Retinal pigment epithelial cell (primary cell): Measurements from ENCODE around the gene TENT5A.

Experiments used
- DNase-seq: peaks from one replicate; pipeline ENCODE4 v3.0.0-alpha.2; 2010; ENCODE audit warnings: low read depth
- H3K4me3 ChIP-seq: 2 replicates; pipeline ENCODE4 v1.5.1; 2011; ENCODE audit warnings: mild to moderate bottlenecking, low read length, control low read depth, moderate library complexity
- TF ChIP-seq, protein P1 (sequence below): conservative IDR thresholded peaks from 2 replicates; pipeline ENCODE4 v1.5.1; 2011; ENCODE audit warnings: low read depth, low read length, control low read depth, inconsistent platforms

The TENT5A gene

DNA sequence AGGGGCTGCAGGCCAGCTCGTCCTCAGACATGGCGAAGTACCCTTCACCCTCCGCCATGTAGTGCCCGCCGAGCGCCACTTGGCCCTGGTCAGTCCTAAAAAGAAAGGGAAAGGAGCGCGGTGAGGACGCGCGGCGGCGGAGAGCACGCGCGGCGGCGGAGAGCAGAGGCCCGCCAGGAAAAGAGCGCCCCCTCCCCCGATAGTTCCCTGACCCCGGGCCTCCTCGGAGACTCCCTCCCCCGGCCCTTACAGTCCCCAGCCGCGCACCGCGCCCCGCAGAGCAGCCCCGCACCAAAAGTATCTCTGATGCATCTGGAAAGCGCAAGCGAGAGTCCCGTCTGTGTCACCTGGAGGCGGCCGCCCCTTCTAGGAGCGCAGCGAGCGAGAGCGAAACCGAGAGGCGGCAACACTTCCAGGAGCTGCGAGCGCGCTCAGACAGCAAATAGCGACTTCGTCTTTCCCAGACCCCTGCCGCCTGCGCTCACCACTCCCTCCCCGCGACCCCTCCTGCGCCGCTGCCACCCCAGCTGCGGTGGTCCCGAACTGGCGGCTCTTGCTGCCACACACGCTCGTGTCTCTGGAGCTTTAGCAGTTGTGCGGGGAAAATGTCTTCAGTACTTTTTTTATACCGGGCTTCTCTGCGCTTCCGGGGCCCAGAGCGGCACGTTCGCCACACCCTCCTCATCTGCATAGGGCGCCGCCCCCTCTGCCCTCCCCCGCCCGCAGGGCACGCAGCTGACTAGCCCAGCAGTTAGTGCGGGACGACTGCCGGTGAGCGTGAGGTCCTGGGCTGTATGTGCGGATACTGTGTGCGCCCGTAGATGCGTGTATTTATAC, at the start of gene TENT5A:
TENT5A (minus strand) TSS at position 598 of the 837 bp plus-strand sequence; CDS start at position 58, 540 bp downstream.
- TF ChIP-seq, protein P1, sequence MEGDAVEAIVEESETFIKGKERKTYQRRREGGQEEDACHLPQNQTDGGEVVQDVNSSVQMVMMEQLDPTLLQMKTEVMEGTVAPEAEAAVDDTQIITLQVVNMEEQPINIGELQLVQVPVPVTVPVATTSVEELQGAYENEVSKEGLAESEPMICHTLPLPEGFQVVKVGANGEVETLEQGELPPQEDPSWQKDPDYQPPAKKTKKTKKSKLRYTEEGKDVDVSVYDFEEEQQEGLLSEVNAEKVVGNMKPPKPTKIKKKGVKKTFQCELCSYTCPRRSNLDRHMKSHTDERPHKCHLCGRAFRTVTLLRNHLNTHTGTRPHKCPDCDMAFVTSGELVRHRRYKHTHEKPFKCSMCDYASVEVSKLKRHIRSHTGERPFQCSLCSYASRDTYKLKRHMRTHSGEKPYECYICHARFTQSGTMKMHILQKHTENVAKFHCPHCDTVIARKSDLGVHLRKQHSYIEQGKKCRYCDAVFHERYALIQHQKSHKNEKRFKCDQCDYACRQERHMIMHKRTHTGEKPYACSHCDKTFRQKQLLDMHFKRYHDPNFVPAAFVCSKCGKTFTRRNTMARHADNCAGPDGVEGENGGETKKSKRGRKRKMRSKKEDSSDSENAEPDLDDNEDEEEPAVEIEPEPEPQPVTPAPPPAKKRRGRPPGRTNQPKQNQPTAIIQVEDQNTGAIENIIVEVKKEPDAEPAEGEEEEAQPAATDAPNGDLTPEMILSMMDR: no peak
- DNase-seq: peak; percentile 80
- H3K4me3 ChIP-seq: peak within 1 kb of the TSS; percentile 95

DNA sequence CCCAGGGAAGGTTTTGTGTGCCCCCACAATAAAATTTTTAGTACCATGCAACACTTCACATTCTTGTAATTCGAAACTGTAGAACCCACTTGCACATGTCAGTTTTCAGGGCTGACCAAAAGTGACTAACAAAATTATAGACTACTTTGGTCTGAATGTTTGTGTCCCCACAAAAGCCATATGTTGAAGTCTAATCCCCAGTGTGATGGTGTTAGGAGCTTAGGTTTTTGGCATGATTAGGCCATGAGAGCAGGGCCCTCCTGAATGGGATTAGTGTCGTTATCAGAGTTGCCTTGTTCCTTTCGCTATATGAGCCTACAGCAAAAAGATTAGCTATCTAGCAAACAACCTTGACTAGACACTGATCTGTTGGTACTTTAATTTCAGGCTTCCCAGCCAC, 49.0 kb upstream of the TENT5A start:
- no peak overlapping the region for H3K4me3 ChIP-seq
- peak; percentile 66 for DNase-seq

DNA sequence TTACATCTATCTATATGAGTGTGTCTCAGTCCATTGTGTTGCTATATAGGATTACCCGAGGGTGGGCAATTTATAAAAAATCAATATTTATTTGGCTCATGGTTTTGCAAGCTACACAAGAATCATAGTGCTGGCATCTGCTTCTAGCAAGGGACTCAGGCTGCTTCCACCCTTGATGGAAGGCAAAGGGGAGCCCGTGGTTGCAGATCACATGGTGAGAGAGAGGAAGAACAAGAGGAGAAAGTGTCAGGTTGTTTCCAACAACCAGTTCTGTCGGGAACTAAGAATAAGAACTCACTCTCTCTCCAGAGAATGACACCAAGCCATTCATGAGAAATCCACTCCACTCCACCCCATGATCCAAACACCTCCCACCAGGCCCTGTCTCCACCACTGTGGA, 48.2 kb upstream of the TENT5A start:
- H3K4me3 ChIP-seq: no peak overlapping the region
- DNase-seq: no peak
- TF ChIP-seq, protein P1: no peak

More for the DNA sequence above, 49.0 kb upstream of the TENT5A start:
- TF ChIP-seq, protein P1: no peak

DNA sequence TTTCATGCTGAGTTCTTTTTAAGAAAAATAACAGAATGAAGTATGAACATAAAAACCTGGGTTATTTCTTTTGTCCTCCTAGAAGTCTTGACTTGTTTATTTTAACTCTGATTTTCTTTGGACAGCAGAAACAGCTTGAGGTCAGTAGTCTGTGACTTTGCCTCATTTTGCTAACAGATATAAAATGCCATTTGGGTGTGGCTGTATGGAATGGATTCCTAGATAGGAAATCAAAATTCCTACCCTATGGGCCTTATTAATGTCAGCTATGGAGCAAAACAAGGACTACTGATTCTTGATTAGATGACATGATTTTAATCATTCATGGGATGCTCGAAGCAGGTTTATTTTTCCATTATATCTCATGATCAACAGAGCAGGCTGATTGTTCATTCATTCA, 46.8 kb upstream of the TENT5A start:
- H3K4me3 ChIP-seq: no peak overlapping the region
- DNase-seq: no peak
- TF ChIP-seq, protein P1: no peak

DNA sequence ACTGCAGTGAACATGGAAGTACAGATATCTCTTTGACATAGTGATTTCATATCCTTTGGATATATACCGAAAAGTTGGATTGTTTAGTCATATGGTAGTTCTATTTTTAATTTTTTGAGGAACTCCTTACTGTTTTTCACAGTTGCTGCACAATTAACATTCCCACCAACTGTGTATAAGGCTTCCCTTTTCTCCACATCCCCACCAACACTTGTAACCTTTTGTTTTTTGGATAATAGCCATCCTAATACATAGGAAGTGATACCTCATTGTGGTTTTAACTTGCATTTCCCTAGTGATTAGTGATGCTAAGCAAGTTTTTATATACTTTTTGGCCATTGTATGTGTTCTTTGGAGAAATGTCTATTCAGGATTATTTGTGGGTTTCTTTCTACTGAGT, 45.1 kb upstream of the TENT5A start:
- TF ChIP-seq, protein P1: no peak
- DNase-seq: no peak
- no peak overlapping the region for H3K4me3 ChIP-seq

DNA sequence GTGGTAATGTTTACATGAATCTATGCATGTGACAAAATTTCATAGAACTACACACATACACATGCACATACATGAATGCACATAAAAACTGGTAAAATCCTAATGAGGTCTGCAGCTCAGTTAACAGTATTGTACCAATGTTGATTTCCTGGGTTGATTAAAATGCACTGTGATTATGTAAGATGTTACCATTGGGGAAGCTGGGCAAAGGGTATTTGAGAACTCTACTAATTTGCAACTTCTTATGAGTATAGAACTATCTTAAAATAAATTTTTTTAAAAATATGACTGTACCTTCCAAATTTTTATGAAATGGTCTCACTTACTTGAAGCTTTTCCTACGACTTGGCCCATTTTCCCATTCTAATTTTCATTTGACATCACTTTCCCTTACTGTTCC, 43.4 kb upstream of the TENT5A start:
- no peak for DNase-seq
- TF ChIP-seq, protein P1: no peak
- no peak overlapping the region for H3K4me3 ChIP-seq
